ENCODE data around the gene MLLT3.

MLLT3 gene

GRCh38 chr9:20582150-20582549 is 40.1 kb downstream of the MLLT3 start:
- Histone ChIP-seq H3K4me3 (ENCODE audit: low read length) (no peak overlapping the region), H3K9me2 (replicated peaks; ENCODE audit: insufficient read depth, low read length) (no peaks in the 10 kb centered on the region), H3F3A (ENCODE audit: insufficient read depth, low read length) (no peaks in the 10 kb centered on the region), H3K79me2 (ENCODE audit: low read length) (peaks cover 32% of the 10 kb centered on the region), H3K4me1 (ENCODE audit: low read length) (no peaks in the 10 kb centered on the region), H3K27ac (ENCODE audit: low read length) (no peak overlapping the region), H3K9me3 (replicated peaks; ENCODE audit: insufficient read depth, low read length) (no peaks in the 10 kb centered on the region), H4K20me1 (ENCODE audit: insufficient read depth, low read length) (no peaks in the 10 kb centered on the region), H3K36me3 (replicated peaks; ENCODE audit: insufficient read depth, low read length) (no peaks in the 10 kb centered on the region), H2AFZ (ENCODE audit: low read length) (no peak overlapping the region), H3K4me2 (ENCODE audit: low read depth, low read length) (no peak overlapping the region), H3K9ac (ENCODE audit: low read length) (no peak overlapping the region), H3K27me3 (replicated peaks; ENCODE audit: insufficient read depth, low read length) (no peaks in the 10 kb centered on the region)
- DNase-seq = no peak
- TF ChIP-seq CTCF (IDR thresholded peaks at IDR 0.05; ENCODE audit: low read length) = no peak
- no peak for TF ChIP-seq EZH2 (optimal IDR thresholded peaks at IDR 0.05; ENCODE audit: low read depth, low read length)
- TF ChIP-seq EZH2phosphoT487 (IDR thresholded peaks at IDR 0.05; ENCODE audit: low read length) = no peak

- Histone ChIP-seq H2AFZ (ENCODE audit: low read length) (no peak overlapping the region), H4K20me1 (ENCODE audit: insufficient read depth, low read length) (no peaks in the 10 kb centered on the region), H3K4me3 (ENCODE audit: low read length) (no peak overlapping the region), H3K9me3 (replicated peaks; ENCODE audit: insufficient read depth, low read length) (no peaks in the 10 kb centered on the region), H3K9ac (ENCODE audit: low read length) (no peak overlapping the region), H3K79me2 (ENCODE audit: low read length) (peaks cover 23% of the 10 kb centered on the region), H3K27me3 (replicated peaks; ENCODE audit: insufficient read depth, low read length) (no peaks in the 10 kb centered on the region), H3K4me1 (ENCODE audit: low read length) (no peaks in the 10 kb centered on the region), H3K9me2 (replicated peaks; ENCODE audit: insufficient read depth, low read length) (no peaks in the 10 kb centered on the region), H3K27ac (ENCODE audit: low read length) (no peak overlapping the region), H3F3A (ENCODE audit: insufficient read depth, low read length) (no peaks in the 10 kb centered on the region), H3K36me3 (replicated peaks; ENCODE audit: insufficient read depth, low read length) (no peaks in the 10 kb centered on the region), H3K4me2 (ENCODE audit: low read depth, low read length) (no peak overlapping the region)
- TF ChIP-seq EZH2phosphoT487 (IDR thresholded peaks at IDR 0.05; ENCODE audit: low read length) = no peak
- TF ChIP-seq CTCF (IDR thresholded peaks at IDR 0.05; ENCODE audit: low read length) = no peak
- no peak for TF ChIP-seq EZH2 (optimal IDR thresholded peaks at IDR 0.05; ENCODE audit: low read depth, low read length)
- DNase-seq = no peak
Measured at GRCh38 chr9:20580673-20581072, 41.6 kb downstream of the MLLT3 start.

- Histone ChIP-seq H4K20me1 (ENCODE audit: insufficient read depth, low read length) (no peaks in the 10 kb centered on the region), H3K79me2 (ENCODE audit: low read length) (peaks cover 16% of the 10 kb centered on the region), H3K9me2 (replicated peaks; ENCODE audit: insufficient read depth, low read length) (no peaks in the 10 kb centered on the region), H3K9me3 (replicated peaks; ENCODE audit: insufficient read depth, low read length) (no peaks in the 10 kb centered on the region), H3K4me3 (ENCODE audit: low read length) (no peak overlapping the region), H3K4me2 (ENCODE audit: low read depth, low read length) (no peak overlapping the region), H2AFZ (ENCODE audit: low read length) (no peak overlapping the region), H3F3A (ENCODE audit: insufficient read depth, low read length) (no peaks in the 10 kb centered on the region), H3K4me1 (ENCODE audit: low read length) (no peaks in the 10 kb centered on the region), H3K27me3 (replicated peaks; ENCODE audit: insufficient read depth, low read length) (no peaks in the 10 kb centered on the region), H3K9ac (ENCODE audit: low read length) (no peak overlapping the region), H3K27ac (ENCODE audit: low read length) (no peak overlapping the region), H3K36me3 (replicated peaks; ENCODE audit: insufficient read depth, low read length) (no peaks in the 10 kb centered on the region)
- DNase-seq = no peak
- TF ChIP-seq CTCF (IDR thresholded peaks at IDR 0.05; ENCODE audit: low read length) (no peak), EZH2phosphoT487 (IDR thresholded peaks at IDR 0.05; ENCODE audit: low read length) (no peak), EZH2 (optimal IDR thresholded peaks at IDR 0.05; ENCODE audit: low read depth, low read length) (no peak)
Measured at GRCh38 chr9:20579524-20580314, 42.6 kb downstream of the MLLT3 start.

Data from MM.1S (cell line).